OCI-LY7 (cell line): ENCODE results near the gene TMPRSS15. TPM values are rescaled to one million over a fixed set of nuclear protein-coding genes. Genes with fewer than 3 reads are reported as not detected.

Experiments used
- BruUV-seq: library from RNA; stranded (reverse); fragments of 400-500 nt; replicated peaks from 2 replicates; lab custom pipeline; 2021; lab: Mats Ljungman, UMichigan
- CTCF ChIA-PET: fragments of 300-600 bp; sonication (Branson Sonifier 250); formaldehyde crosslinking; loops from one replicate; lab custom pipeline; 2022; ENCODE audit warnings: antibody characterized with exemption; ENCODE audit not compliant: unreplicated experiment; lab: Charles Lee
- POLR2A ChIA-PET: fragments of 300-600 bp; sonication (Branson Sonifier 250); formaldehyde crosslinking; loops from one replicate; lab custom pipeline; 2022; ENCODE audit warnings: antibody characterized with exemption; lab: Charles Lee
- DNase-seq: peaks from one replicate; pipeline ENCODE4 v3.0.0-alpha.2; 2015; ENCODE audit warnings: low spot score
- H2AFZ ChIP-seq: fragments of 200-600 bp; sonication (generic), shearing (Covaris generic); 2 replicates; pipeline ENCODE4 v1.6.1; 2014; ENCODE audit warnings: mild to moderate bottlenecking, antibody characterized with exemption, low read length, moderate library complexity
- H3K27ac ChIP-seq: fragments of 200-600 bp; sonication (generic); 2 replicates; pipeline ENCODE4 v1.5.1; 2014; ENCODE audit warnings: mixed run types, low read depth, mild to moderate bottlenecking, moderate library complexity, low read length, inconsistent platforms; ENCODE audit not compliant: poor library complexity, severe bottlenecking
- H3K36me3 ChIP-seq: fragments of 200-600 bp; sonication (generic); 2 replicates; pipeline ENCODE4 v1.6.1; 2014; ENCODE audit warnings: mild to moderate bottlenecking, antibody characterized with exemption, low read length, moderate library complexity, mixed read lengths; ENCODE audit not compliant: insufficient read depth
- H3K4me1 ChIP-seq: fragments of 200-600 bp; sonication (generic); 2 replicates; pipeline ENCODE4 v1.5.1; 2014; ENCODE audit warnings: mild to moderate bottlenecking, low read length; ENCODE audit not compliant: insufficient read depth, poor library complexity, severe bottlenecking
- H3K4me2 ChIP-seq: fragments of 200-600 bp; sonication (generic); 2 replicates; pipeline ENCODE4 v1.6.1; 2014; ENCODE audit warnings: mild to moderate bottlenecking, low read length
- H3K4me3 ChIP-seq: fragments of 200-600 bp; sonication (generic); 2 replicates; pipeline ENCODE4 v1.5.1; 2014; ENCODE audit warnings: mild to moderate bottlenecking, low read depth, low read length; ENCODE audit not compliant: poor library complexity, severe bottlenecking
- H3K79me2 ChIP-seq: fragments of 200-600 bp; sonication (generic); 2 replicates; pipeline ENCODE4 v1.6.1; 2016; ENCODE audit warnings: low read depth, mild to moderate bottlenecking, low read length, moderate library complexity, mixed read lengths; ENCODE audit not compliant: insufficient read depth
- H3K9me2 ChIP-seq: fragments of 200-600 bp; sonication (generic); 2 replicates; pipeline ENCODE4 v1.6.1; 2016; ENCODE audit warnings: mild to moderate bottlenecking, low read length, mixed read lengths; ENCODE audit not compliant: insufficient read depth
- H3K9me3 ChIP-seq: fragments of 200-600 bp; sonication (generic); 2 replicates; pipeline ENCODE4 v1.6.1; 2014; ENCODE audit warnings: mild to moderate bottlenecking, mixed run types, low read length, mixed read lengths
- H4K20me1 ChIP-seq: fragments of 200-600 bp; sonication (generic); 2 replicates; pipeline ENCODE4 v1.6.1; 2014; ENCODE audit warnings: mild to moderate bottlenecking, antibody characterized with exemption, low read length, moderate library complexity, mixed read lengths; ENCODE audit not compliant: insufficient read depth
- EZH2phosphoT487 ChIP-seq: fragments of 200-600 bp; sonication (generic); IDR thresholded peaks from 2 replicates; pipeline ENCODE4 v1.6.1; 2018; ENCODE audit warnings: low read depth, borderline replicate concordance, mild to moderate bottlenecking, mixed run types, antibody characterized with exemption, low read length, moderate library complexity, mixed read lengths
- intact Hi-C: fragments of 100-400 bp; cut with micrococcal nuclease; formaldehyde crosslinking; loops from one replicate; pipeline ENCODE4 v1.10.0; 2022; ENCODE audit not compliant: unreplicated experiment
- total RNA-seq, 2 experiments: library from RNA; depleted of rRNA in 1 of 2; stranded (reverse); fragments of >200 nt in 1 of 2; shearing (Covaris generic) in 1 of 2; gene quantifications; 2 replicates each; pipeline ENCODE4 v1.2.3, GENCODE V29; 2014 to 2022
- TF ChIP-seq, protein P1 (sequence below): fragments of 200-600 bp; sonication (generic); conservative IDR thresholded peaks from 2 replicates; pipeline ENCODE4 v1.5.1; 2014; ENCODE audit warnings: mild to moderate bottlenecking, antibody characterized with exemption, low read length, moderate library complexity, mixed read lengths

TMPRSS15 gene
- total RNA-seq, 2 experiments from 2014 or later = 0.03 to 0.13 TPM

DNA sequence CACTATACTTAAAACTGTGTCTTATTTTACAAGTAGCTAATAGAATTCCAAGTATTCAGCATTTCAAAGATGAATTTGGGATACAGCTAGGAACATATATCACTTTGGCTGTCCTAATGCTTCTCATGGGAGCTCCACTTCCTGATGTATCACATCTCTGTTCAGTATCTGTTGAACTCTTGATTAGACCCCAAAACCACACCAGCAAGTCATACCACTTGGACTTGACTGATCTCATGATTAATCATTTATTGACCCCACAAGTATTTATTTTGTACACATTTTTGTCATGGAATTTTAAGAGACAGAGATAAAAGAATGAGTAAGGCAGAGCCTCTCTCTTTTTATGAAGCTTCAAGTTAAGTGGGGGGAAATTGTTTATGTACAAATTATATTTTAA lies 30.0 kb downstream of the TMPRSS15 start:
- no TSS peak for BruUV-seq
- Histone ChIP-seq H3K4me1 (peaks cover 14% of the 10 kb centered on the region), H3K79me2 (no peaks in the 10 kb centered on the region; the same call in 1 of the 2 replicates), H4K20me1 (no peaks in the 10 kb centered on the region), H3K9me3 (peaks cover 9% of the 10 kb centered on the region; the same call in 1 of the 2 replicates), H3K4me2 (no peak overlapping the region), H2AFZ (no peak overlapping the region), H3K27ac (no peak overlapping the region), H3K4me3 (no peak overlapping the region), H3K36me3 (no peaks in the 10 kb centered on the region), H3K9me2 (no peaks in the 10 kb centered on the region)
- POLR2A ChIA-PET = interaction anchor here (1.0 to 1.6 kb wide), 3 partner anchors 9 to 82 kb away, joined by 3 to 8 read pairs (median 3); no protein-coding TSS in a partner anchor
- intact Hi-C loops = no loop called here
- no peak for TF ChIP-seq EZH2phosphoT487
- TF ChIP-seq, protein P1, sequence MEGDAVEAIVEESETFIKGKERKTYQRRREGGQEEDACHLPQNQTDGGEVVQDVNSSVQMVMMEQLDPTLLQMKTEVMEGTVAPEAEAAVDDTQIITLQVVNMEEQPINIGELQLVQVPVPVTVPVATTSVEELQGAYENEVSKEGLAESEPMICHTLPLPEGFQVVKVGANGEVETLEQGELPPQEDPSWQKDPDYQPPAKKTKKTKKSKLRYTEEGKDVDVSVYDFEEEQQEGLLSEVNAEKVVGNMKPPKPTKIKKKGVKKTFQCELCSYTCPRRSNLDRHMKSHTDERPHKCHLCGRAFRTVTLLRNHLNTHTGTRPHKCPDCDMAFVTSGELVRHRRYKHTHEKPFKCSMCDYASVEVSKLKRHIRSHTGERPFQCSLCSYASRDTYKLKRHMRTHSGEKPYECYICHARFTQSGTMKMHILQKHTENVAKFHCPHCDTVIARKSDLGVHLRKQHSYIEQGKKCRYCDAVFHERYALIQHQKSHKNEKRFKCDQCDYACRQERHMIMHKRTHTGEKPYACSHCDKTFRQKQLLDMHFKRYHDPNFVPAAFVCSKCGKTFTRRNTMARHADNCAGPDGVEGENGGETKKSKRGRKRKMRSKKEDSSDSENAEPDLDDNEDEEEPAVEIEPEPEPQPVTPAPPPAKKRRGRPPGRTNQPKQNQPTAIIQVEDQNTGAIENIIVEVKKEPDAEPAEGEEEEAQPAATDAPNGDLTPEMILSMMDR = no peak
- DNase-seq = no peak
- CTCF ChIA-PET = no interaction called here

DNA sequence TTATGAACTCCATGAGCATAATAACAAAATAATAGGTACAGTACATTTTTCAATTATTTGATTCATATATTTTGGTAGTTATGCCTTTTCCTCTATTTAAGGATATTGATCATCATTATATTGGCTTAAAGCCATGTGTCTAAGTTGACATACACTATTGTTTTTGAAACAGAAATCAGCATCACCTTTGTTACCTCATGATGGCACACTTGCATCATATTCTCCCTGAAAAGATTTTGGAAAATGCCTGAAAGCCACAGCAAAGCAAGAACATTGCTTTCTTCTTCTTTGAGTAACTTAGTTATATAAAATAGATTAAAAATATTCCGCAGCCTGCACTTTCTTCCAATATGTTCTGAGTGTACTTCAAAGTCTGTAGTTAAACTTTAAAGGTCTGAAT lies 33.3 kb downstream of the TMPRSS15 start:
- no peak for TF ChIP-seq EZH2phosphoT487
- TF ChIP-seq, protein P1 = peak; percentile 57; the same call in 1 of the 2 replicates
- DNase-seq = peak; percentile 15
- no TSS peak for BruUV-seq
- no peaks in the 10 kb centered on the region for H3K9me2 ChIP-seq
- no peak overlapping the region for H3K4me3 ChIP-seq
- intact Hi-C loops = no loop called here
- peaks cover 14% of the 10 kb centered on the region for H3K4me1 ChIP-seq
- H3K4me2 ChIP-seq = no peak overlapping the region
- H3K36me3 ChIP-seq = no peaks in the 10 kb centered on the region
- H3K27ac ChIP-seq = no peak overlapping the region
- 0 out of 2 replicates have a peak, but pooled peaks cover 5% of the 10 kb centered on the region for H3K9me3 ChIP-seq
- ChIA-PET CTCF (no interaction called here), POLR2A (interaction anchor here (0.6 to 0.7 kb wide), 3 partner anchors 113 to 167 kb away, joined by 3 to 5 read pairs (median 3); no protein-coding TSS in a partner anchor)
- no peaks in the 10 kb centered on the region for H4K20me1 ChIP-seq
- H2AFZ ChIP-seq = peak overlapping the region; percentile 85
- no peaks in the 10 kb centered on the region for H3K79me2 ChIP-seq

DNA sequence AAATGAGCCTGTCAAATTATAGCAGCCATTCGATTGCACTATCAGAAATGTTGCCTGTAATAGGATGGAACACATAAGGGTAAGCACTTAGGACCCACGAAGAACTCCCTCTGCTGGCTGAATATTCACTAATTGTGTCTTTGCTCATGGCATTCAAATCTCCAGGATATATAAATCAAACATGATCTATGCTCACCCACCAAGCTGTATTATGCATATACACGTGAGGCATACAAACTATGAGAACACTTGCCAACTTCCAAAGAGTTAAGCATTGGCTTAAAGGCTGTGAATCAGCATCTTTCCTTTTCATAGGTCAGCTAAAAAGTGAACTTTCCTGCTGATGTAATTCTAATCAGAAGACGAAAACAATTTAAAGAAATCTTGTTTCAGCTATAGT lies 34.5 kb downstream of the TMPRSS15 start:
- no TSS peak for BruUV-seq
- DNase-seq = peak; percentile 63
- Histone ChIP-seq H3K4me1 (peaks cover 14% of the 10 kb centered on the region), H3K4me3 (no peak overlapping the region), H3K9me3 (0 out of 2 replicates have a peak, but pooled peaks cover 4% of the 10 kb centered on the region), H2AFZ (peak overlapping the region; percentile 85; the same call in 1 of the 2 replicates), H3K9me2 (no peaks in the 10 kb centered on the region), H3K27ac (no peak overlapping the region), H4K20me1 (no peaks in the 10 kb centered on the region), H3K36me3 (no peaks in the 10 kb centered on the region), H3K79me2 (no peaks in the 10 kb centered on the region), H3K4me2 (peak overlapping the region; percentile 56)
- intact Hi-C loops = loop anchor here (5.0 kb wide), 1 partner anchor 72 kb away; no protein-coding TSS in a partner anchor
- ChIA-PET CTCF (interaction anchor here (0.7 kb wide), 1 partner anchor 20 kb away, joined by 3 read pairs; no protein-coding TSS in a partner anchor), POLR2A (interaction anchor here (0.6 to 1.0 kb wide), 2 partner anchors 21 to 49 kb away, joined by 3 to 4 read pairs; no protein-coding TSS in a partner anchor)
- TF ChIP-seq, protein P1 = peak; percentile 72
- TF ChIP-seq EZH2phosphoT487 = no peak
